ENCODE measurements around the gene SEC22C. TPM values are rescaled to one million over a fixed set of nuclear protein-coding genes. Genes with fewer than 3 reads are reported as not detected.

Gene SEC22C
- total RNA-seq, 1 donor from 2014 or later = 42.6 TPM

DNA sequence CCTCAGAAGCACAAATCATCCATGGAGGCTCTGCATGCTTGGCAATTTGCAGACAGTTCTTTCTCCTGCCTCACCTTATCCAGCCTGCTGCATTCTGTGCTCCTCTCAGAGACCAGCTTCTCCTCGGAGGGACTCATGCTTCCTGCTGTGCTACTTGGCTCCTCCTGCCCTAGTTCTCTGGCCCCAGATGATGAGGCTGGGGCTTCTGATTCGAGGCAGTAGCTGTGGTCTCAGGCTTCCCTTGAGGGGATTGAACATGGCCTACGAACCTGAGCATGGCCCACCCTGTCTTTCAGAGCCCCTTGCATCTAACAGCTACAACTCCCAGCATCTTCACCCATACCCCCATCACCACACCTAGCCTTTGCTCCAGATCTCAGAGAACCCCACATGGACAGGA lies 72.7 kb downstream of the SEC22C start:
- DNase-seq (ENCODE audit: low spot score in 2 of 2, unreplicated experiment in 2 of 2) = no peak
- Mint-ChIP-seq H3K36me3 (no peaks in the 10 kb centered on the region), H3K27me3 (ENCODE audit: low read depth) (peaks cover 16% of the 10 kb centered on the region), H3K27ac (no peak overlapping the region), H3K9me3 (no peaks in the 10 kb centered on the region), H3K4me1 (peaks cover 4% of the 10 kb centered on the region), H3K4me3 (no peak overlapping the region)
- TF ChIP-seq, protein P1, sequence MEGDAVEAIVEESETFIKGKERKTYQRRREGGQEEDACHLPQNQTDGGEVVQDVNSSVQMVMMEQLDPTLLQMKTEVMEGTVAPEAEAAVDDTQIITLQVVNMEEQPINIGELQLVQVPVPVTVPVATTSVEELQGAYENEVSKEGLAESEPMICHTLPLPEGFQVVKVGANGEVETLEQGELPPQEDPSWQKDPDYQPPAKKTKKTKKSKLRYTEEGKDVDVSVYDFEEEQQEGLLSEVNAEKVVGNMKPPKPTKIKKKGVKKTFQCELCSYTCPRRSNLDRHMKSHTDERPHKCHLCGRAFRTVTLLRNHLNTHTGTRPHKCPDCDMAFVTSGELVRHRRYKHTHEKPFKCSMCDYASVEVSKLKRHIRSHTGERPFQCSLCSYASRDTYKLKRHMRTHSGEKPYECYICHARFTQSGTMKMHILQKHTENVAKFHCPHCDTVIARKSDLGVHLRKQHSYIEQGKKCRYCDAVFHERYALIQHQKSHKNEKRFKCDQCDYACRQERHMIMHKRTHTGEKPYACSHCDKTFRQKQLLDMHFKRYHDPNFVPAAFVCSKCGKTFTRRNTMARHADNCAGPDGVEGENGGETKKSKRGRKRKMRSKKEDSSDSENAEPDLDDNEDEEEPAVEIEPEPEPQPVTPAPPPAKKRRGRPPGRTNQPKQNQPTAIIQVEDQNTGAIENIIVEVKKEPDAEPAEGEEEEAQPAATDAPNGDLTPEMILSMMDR (IDR thresholded peaks at IDR 0.05; ENCODE audit: unreplicated experiment) = no peak

DNA sequence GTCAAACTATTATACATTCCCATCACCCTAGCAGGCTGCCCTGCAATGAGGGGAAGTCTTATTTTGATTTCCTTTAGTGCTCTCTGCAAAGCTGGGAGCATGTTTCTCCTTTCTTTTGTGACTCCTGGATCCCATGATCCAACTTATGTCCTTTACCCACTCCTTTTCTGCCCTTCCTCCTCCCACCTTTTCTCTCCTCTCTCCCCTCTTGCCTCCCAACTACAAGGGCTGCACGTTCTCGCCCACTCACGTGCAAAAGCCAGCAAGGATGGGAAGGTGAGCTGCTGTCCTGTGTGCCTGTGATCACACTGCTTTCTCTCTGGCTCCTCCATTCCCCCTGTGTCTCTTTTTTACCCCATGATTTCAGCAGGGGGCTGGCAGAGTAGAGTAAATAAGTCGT lies 73.2 kb downstream of the SEC22C start:
- H3K36me3 Mint-ChIP-seq = no peaks in the 10 kb centered on the region

DNA sequence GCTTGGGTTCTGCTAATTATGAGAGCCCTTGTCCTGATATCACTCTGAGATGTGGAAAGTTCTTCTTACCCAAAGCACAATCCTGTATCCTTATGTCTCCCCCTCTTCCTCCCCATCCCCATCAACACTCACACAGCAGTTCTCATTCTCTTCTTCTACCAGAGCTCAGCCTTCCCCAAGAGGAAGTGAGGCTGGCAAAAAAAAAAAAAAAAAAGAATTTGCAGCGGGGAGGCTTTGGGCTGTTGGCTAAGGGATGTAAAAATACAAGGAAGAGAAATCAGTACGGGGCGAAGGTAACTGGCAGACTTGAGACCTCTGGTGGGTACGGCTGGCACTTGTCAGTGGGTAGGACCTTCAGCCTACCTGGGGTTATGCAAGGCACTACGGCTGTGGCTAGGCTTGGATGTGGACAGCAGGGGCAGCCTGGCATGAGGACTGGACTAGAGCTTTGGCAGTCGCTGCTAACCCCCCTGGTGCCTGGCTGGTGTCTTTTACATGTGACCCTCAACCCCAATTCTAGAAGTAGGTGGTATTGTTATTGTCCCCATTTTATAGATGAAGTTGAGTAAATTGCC lies 73.9 kb downstream of the SEC22C start:
- TF ChIP-seq, protein P1 (IDR thresholded peaks at IDR 0.05; ENCODE audit: unreplicated experiment) = no peak
- DNase-seq (ENCODE audit: low spot score in 2 of 2, unreplicated experiment in 2 of 2) = no peak
- Mint-ChIP-seq H3K27ac (no peak overlapping the region), H3K27me3 (ENCODE audit: low read depth) (peaks cover 29% of the 10 kb centered on the region), H3K4me3 (no peak overlapping the region), H3K4me1 (peaks cover 7% of the 10 kb centered on the region), H3K9me3 (no peaks in the 10 kb centered on the region), H3K36me3 (no peaks in the 10 kb centered on the region)

More for the DNA sequence above, 73.2 kb downstream of the SEC22C start:
- H3K27ac Mint-ChIP-seq = no peak overlapping the region
- no peak for DNase-seq (ENCODE audit: low spot score in 2 of 2, unreplicated experiment in 2 of 2)
- TF ChIP-seq, protein P1 (IDR thresholded peaks at IDR 0.05; ENCODE audit: unreplicated experiment) = no peak
- no peaks in the 10 kb centered on the region for H3K9me3 Mint-ChIP-seq
- no peak overlapping the region for H3K4me3 Mint-ChIP-seq
- H3K4me1 Mint-ChIP-seq = peaks cover 4% of the 10 kb centered on the region
- H3K27me3 Mint-ChIP-seq (ENCODE audit: low read depth) = peaks cover 22% of the 10 kb centered on the region

DNA sequence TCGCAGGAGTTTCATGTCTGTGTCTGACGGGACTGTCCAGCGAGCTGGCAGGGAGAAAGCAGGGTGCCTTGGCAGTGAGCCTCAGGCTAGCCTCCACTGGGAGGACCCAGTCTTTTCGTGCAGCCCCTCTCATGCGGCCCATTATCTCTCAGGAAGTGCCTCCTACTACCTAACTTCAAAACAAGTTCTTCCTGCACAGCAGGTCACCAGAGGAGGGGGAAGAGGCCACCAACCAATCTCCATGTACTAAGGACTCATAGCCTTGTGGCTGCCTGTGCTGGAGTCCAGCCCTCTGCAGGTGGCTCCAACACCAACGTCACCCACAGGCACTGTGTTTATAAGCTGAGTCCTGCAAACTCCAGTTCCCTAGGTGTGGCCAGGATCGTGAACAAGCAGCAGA lies 74.5 kb downstream of the SEC22C start:
- no peaks in the 10 kb centered on the region for H3K9me3 Mint-ChIP-seq
- no peak overlapping the region for H3K27ac Mint-ChIP-seq
- TF ChIP-seq, protein P1 (IDR thresholded peaks at IDR 0.05; ENCODE audit: unreplicated experiment) = no peak
- no peak for DNase-seq (ENCODE audit: low spot score in 2 of 2, unreplicated experiment in 2 of 2)
- no peak overlapping the region for H3K4me3 Mint-ChIP-seq
- peaks cover 8% of the 10 kb centered on the region for H3K4me1 Mint-ChIP-seq
- H3K36me3 Mint-ChIP-seq = no peaks in the 10 kb centered on the region
- H3K27me3 Mint-ChIP-seq (ENCODE audit: low read depth) = peaks cover 31% of the 10 kb centered on the region

DNA sequence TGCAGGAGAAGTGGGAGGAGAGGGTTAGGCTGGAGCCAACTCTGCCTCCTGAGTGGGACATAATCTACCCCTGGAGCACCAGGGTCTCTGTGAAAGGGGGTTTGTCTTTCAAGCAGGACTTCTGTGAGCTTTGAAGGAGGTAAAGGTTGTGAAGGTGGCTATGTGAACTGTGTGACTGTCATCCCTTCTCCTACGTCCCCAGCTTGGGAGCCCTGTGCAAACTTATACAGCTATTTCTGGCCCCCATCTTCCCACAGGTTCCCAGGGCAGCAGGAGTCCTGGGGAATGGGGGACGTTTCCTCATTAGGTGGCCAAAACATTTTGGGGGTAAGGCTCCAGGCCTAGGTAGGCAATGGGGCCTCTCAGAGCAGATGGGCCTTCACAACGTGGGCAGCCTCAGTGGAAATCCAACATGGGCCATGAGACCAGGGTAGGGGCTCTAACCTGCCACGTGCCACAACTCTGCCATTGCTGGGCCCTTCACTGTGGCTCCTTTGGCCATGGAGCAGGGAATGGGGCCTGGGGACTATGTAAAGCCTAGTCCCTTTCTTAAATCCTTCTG lies 75.8 kb downstream of the SEC22C start:
- no peak for DNase-seq (ENCODE audit: low spot score in 2 of 2, unreplicated experiment in 2 of 2)
- peaks cover 17% of the 10 kb centered on the region for H3K4me1 Mint-ChIP-seq
- no peaks in the 10 kb centered on the region for H3K9me3 Mint-ChIP-seq
- H3K27me3 Mint-ChIP-seq (ENCODE audit: low read depth) = peaks cover 44% of the 10 kb centered on the region
- H3K27ac Mint-ChIP-seq = no peak overlapping the region
- H3K36me3 Mint-ChIP-seq = no peaks in the 10 kb centered on the region
- no peak overlapping the region for H3K4me3 Mint-ChIP-seq
- TF ChIP-seq, protein P1 (IDR thresholded peaks at IDR 0.05; ENCODE audit: unreplicated experiment) = no peak
